ENCODE results near the gene TSHR.

DNA sequence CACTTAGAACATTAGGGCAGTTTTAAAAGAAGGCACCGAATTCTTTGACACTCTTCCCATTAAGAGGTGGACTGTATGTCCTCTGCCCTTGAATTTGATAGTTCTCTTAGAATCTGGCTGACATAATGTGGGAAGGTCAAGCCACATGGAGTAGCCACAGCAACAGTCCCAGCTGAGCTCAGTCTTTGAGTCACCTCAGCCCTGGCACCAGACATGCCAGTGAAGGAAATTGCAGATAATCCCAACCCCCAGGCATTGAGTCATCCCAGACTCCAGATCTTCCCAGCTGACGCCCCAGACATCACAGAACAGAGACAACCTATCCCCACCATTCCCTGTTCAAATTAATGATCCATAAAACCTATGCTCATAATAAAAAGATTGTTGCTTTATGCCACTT, 181.9 kb downstream of the TSHR start:
- TF ChIP-seq CTCF (IDR thresholded peaks at IDR 0.05) (no peak), POLR2A (IDR thresholded peaks at IDR 0.05) (no peak)

All from heart left ventricle (tissue), 13 donors.